HG03442 (cell line): ENCODE measurements around the gene NUP50.

Experiments
- ATAC-seq: cut with Tn5 transposase; IDR thresholded peaks from one replicate; pipeline ENCODE4 v1.9.1; 2021; ENCODE audit warnings: mild to moderate bottlenecking, moderate library complexity; ENCODE audit not compliant: unreplicated experiment

The NUP50 gene

GRCh38 chr22:45227645-45228400, 64.1 kb downstream of the NUP50 start:
- ATAC-seq, result no peak

GRCh38 chr22:45228401-45228754, 64.7 kb downstream of the NUP50 start:
- no peak for ATAC-seq

- ATAC-seq, result no peak
Observed at GRCh38 chr22:45229181-45229580, 65.5 kb downstream of the NUP50 start.

- no peak for ATAC-seq
Observed at GRCh38 chr22:45230026-45230721, 66.4 kb downstream of the NUP50 start.

- ATAC-seq, result no peak
Observed at GRCh38 chr22:45231293-45231692, 67.6 kb downstream of the NUP50 start.

- no peak for ATAC-seq
Observed at GRCh38 chr22:45233386-45233785, 69.7 kb downstream of the NUP50 start.

GRCh38 chr22:45233827-45234226, 70.1 kb downstream of the NUP50 start:
- no peak for ATAC-seq

GRCh38 chr22:45235101-45235777, 71.5 kb downstream of the NUP50 start:
- ATAC-seq, result peak; percentile 72

- ATAC-seq, result no peak
Observed at GRCh38 chr22:45235851-45236342, 72.2 kb downstream of the NUP50 start.

- no peak for ATAC-seq
Observed at GRCh38 chr22:45237065-45237990, 73.6 kb downstream of the NUP50 start.
